ENCODE results near the gene LRP1-AS. TPM values are rescaled to one million over a fixed set of nuclear protein-coding genes. Genes with fewer than 3 reads are reported as not detected.

LRP1-AS gene
- not detected in 3 replicates for total RNA-seq (2021)
- Bru-seq, nascent RNA = not detected
- long read RNA-seq, experiment 1 = 0 reads
- long read RNA-seq, experiment 2 = 0 reads
- long read RNA-seq, experiment 3 = 0 reads

- H3K36me3 Mint-ChIP-seq = peaks cover 44% of the 10 kb centered on the region
- ChIA-PET CTCF (interaction anchor here (0.8 to 2.6 kb wide), 6 partner anchors 19 to 36 kb away, joined by 3 to 11 read pairs (median 4); partner anchors contain the start of genes LRP1 and STAT6), POLR2A (interaction anchor here (0.6 kb wide), 1 partner anchor 11 kb away, joined by 4 read pairs; no protein-coding TSS in a partner anchor)
- no peaks in the 10 kb centered on the region for H3K9me3 Mint-ChIP-seq
- ATAC-seq (no peak), DNase-seq (ENCODE audit: low spot score) (no peak)
- no peaks in the 10 kb centered on the region for H3K27me3 Mint-ChIP-seq (ENCODE audit: low read depth)
- peak within 1 kb of the TSS; percentile 57; the same call in 1 of the 2 replicates for H3K27ac Mint-ChIP-seq
- TF ChIP-seq GABPB1 (CRISPR knock-in tag; IDR thresholded peaks at IDR 0.05) (no peak; the same call in 1 of the 2 replicates), PREB (CRISPR knock-in tag; IDR thresholded peaks at IDR 0.05; ENCODE audit: borderline replicate concordance) (no peak), ESRRA (CRISPR knock-in tag; IDR thresholded peaks at IDR 0.05; ENCODE audit: borderline replicate concordance) (no peak), PRDM15 (CRISPR knock-in tag; IDR thresholded peaks at IDR 0.05) (no peak)
- H3K4me3 Mint-ChIP-seq = no peak within 1 kb of the TSS
- peaks cover 8% of the 10 kb centered on the region for H3K4me1 Mint-ChIP-seq
Observed at GRCh38 chr12:57146961-57147944, at the start of gene LRP1-AS. Gene LRP1-AS, minus strand, starts transcription at chr12:57147619.

GRCh38 chr12:57196956-57197355 is 49.5 kb upstream of the LRP1-AS start:
- CTCF ChIA-PET = interaction anchor here (0.6 to 2.5 kb wide), 5 partner anchors 15 to 69 kb away, joined by 3 to 12 read pairs (median 6); partner anchors contain the start of gene LRP1
- Mint-ChIP-seq H3K9me3 (no peaks in the 10 kb centered on the region), H3K4me1 (no peaks in the 10 kb centered on the region), H3K36me3 (peaks cover 67% of the 10 kb centered on the region), H3K27ac (no peak overlapping the region), H3K4me3 (no peak overlapping the region), H3K27me3 (ENCODE audit: low read depth) (no peaks in the 10 kb centered on the region)
- POLR2A ChIA-PET = no interaction called here
- DNase-seq (ENCODE audit: low spot score) = no peak
- no peak for ATAC-seq
- TF ChIP-seq IRF2 (CRISPR knock-in tag; IDR thresholded peaks at IDR 0.05; ENCODE audit: borderline replicate concordance, low read depth) (no peak), CREM (CRISPR knock-in tag; IDR thresholded peaks at IDR 0.05) (no peak), TEAD4 (CRISPR knock-in tag; IDR thresholded peaks at IDR 0.05) (no peak), MYBL2 (CRISPR knock-in tag; IDR thresholded peaks at IDR 0.05) (no peak), JUN (CRISPR knock-in tag; IDR thresholded peaks at IDR 0.05) (no peak), ZNF423 (CRISPR knock-in tag; IDR thresholded peaks at IDR 0.05) (no peak), ZNF317 (CRISPR knock-in tag; IDR thresholded peaks at IDR 0.05; ENCODE audit: borderline replicate concordance, low read depth) (no peak), ETV6 (CRISPR knock-in tag; IDR thresholded peaks at IDR 0.05) (no peak), ERG (CRISPR knock-in tag; IDR thresholded peaks at IDR 0.05) (no peak), ZNF232 (CRISPR knock-in tag; IDR thresholded peaks at IDR 0.05) (no peak), ZBTB43 (CRISPR knock-in tag; IDR thresholded peaks at IDR 0.05) (no peak), CDX4 (CRISPR knock-in tag; IDR thresholded peaks at IDR 0.05; ENCODE audit: borderline replicate concordance) (no peak), TEAD1 (CRISPR knock-in tag; IDR thresholded peaks at IDR 0.05) (no peak), HMGXB4 (CRISPR knock-in tag; IDR thresholded peaks at IDR 0.05) (no peak), ATF3 (CRISPR knock-in tag; conservative IDR thresholded peaks at IDR 0.05) (no peak), SOX15 (CRISPR knock-in tag; IDR thresholded peaks at IDR 0.05) (no peak), ZNF396 (CRISPR knock-in tag; IDR thresholded peaks at IDR 0.05; ENCODE audit: borderline replicate concordance) (no peak), NFATC4 (CRISPR knock-in tag; IDR thresholded peaks at IDR 0.05) (no peak), SMAD4 (CRISPR knock-in tag; IDR thresholded peaks at IDR 0.05) (no peak)

All from WTC11 (cell line).